HCT116 (cell line): ENCODE measurements around the gene MXRA8. TPM values are rescaled to one million over a fixed set of nuclear protein-coding genes. Genes with fewer than 3 reads are reported as not detected.

ENCODE experiments used
- ATAC-seq: fragments of 200-7000 bp; cut with Tn5 transposase; 2 replicates; pipeline ENCODE4 v1.9.1; 2020; ENCODE audit warnings: mild to moderate bottlenecking, moderate library complexity
- BruUV-seq: library from RNA; stranded (reverse); fragments of 400-500 nt; replicated peaks from 2 replicates; lab custom pipeline; 2021; lab: Mats Ljungman, UMichigan
- CTCF ChIA-PET: fragments of 300-600 bp; sonication (Branson Sonifier 250); formaldehyde crosslinking; loops from one replicate; lab custom pipeline; 2021; ENCODE audit warnings: antibody characterized with exemption; lab: Charles Lee
- POLR2A ChIA-PET: fragments of 300-600, 350-600 bp; sonication (Branson Sonifier 250); formaldehyde crosslinking; loops from one replicate; lab custom pipeline; 2021; ENCODE audit warnings: antibody characterized with exemption; lab: Charles Lee
- RAD21 ChIA-PET, 2 experiments: fragments of 300-600 bp; sonication (Branson Sonifier 250); formaldehyde crosslinking; loops; one replicate each; lab custom pipeline; 2023; ENCODE audit warnings: low total read pairs in 2 of 2; ENCODE audit not compliant: uncharacterized antibody in 2 of 2, unreplicated experiment in 2 of 2, low non-redundant PET in 1 of 2; lab: Charles Lee
- DNase-seq: peaks from one replicate; pipeline ENCODE4 v3.0.0-alpha.2; 2010; ENCODE audit warnings: low read depth, low spot score
- H2AFZ ChIP-seq: fragments of 200-600 bp; shearing (Covaris generic), sonication (generic); 2 replicates; pipeline ENCODE4 v1.6.1; 2017; ENCODE audit warnings: low read depth, mixed run types, mixed read lengths, antibody characterized with exemption, low read length; ENCODE audit not compliant: poor library complexity, severe bottlenecking
- H3K27ac ChIP-seq: 2 replicates; pipeline ENCODE4 v1.5.1; 2012; ENCODE audit warnings: low read depth, low read length
- H3K27me3 ChIP-seq: fragments of 200-600 bp; sonication (generic); 2 replicates; pipeline ENCODE4 v1.6.1; 2016; ENCODE audit warnings: mixed run types, low read length, mixed read lengths; ENCODE audit not compliant: insufficient read depth
- H3K36me3 ChIP-seq, 2 experiments: fragments of 200-500 bp in 1 of 2; fragments of 200-600 bp in 1 of 2; sonication (Bioruptor generic) in 1 of 2; sonication (generic) in 1 of 2; 2 replicates each; pipeline versions ENCODE4 v1.5.1 to v1.6.1; 2014 to 2016; ENCODE audit warnings: low read length in 2 of 2, inconsistent platforms in 1 of 2, mixed read lengths in 1 of 2, mixed run types in 1 of 2; ENCODE audit not compliant: insufficient read depth in 2 of 2, control insufficient read depth in 1 of 2
- H3K4me1 ChIP-seq, 2 experiments: fragments of 200-600 bp in 1 of 2; sonication (generic) in 1 of 2; 2 replicates each; pipeline versions ENCODE4 v1.5.1 to v1.6.1; 2012 to 2017; ENCODE audit warnings: low read length in 2 of 2, inconsistent platforms in 1 of 2, mild to moderate bottlenecking in 1 of 2, mixed read lengths in 1 of 2, mixed run types in 1 of 2, moderate library complexity in 1 of 2; ENCODE audit not compliant: insufficient read depth in 2 of 2, control insufficient read depth in 1 of 2
- H3K4me2 ChIP-seq: fragments of 200-600 bp; sonication (generic); 2 replicates; pipeline ENCODE4 v1.6.1; 2017; ENCODE audit warnings: mixed run types, low read length, mixed read lengths
- H3K4me3 ChIP-seq, 2 experiments: fragments of 200-600 bp in 1 of 2; sonication (generic) in 1 of 2; replicated peaks in 1 of 2; 2 replicates each; pipeline ENCODE4 v1.5.1; 2011 to 2016; ENCODE audit warnings: low read length in 2 of 2, control low read depth in 1 of 2, low read depth in 1 of 2, mild to moderate bottlenecking in 1 of 2, mixed read lengths in 1 of 2, mixed run types in 1 of 2
- H3K79me2 ChIP-seq: fragments of 200-600 bp; sonication (generic); 2 replicates; pipeline ENCODE4 v1.6.1; 2017; ENCODE audit warnings: mild to moderate bottlenecking, mixed run types, low read length, moderate library complexity, mixed read lengths; ENCODE audit not compliant: insufficient read depth
- H3K9ac ChIP-seq: fragments of 200-600 bp; sonication (generic); 2 replicates; pipeline ENCODE4 v1.6.1; 2016; ENCODE audit warnings: low read length, mixed read lengths
- H3K9me2 ChIP-seq: fragments of 200-600 bp; sonication (generic), shearing (Covaris generic); 2 replicates; pipeline ENCODE4 v1.6.1; 2017; ENCODE audit warnings: mixed run types, mild to moderate bottlenecking, moderate library complexity; ENCODE audit not compliant: insufficient read depth
- H3K9me3 ChIP-seq, 2 experiments: fragments of 200-500 bp in 1 of 2; fragments of 200-600 bp in 1 of 2; sonication (Bioruptor generic) in 1 of 2; sonication (generic) in 1 of 2; 2 replicates each; pipeline ENCODE4 v1.6.1; 2014 to 2017; ENCODE audit warnings: low read length in 2 of 2, mixed read lengths in 2 of 2, inconsistent platforms in 1 of 2, low read depth in 1 of 2, mild to moderate bottlenecking in 1 of 2, mixed run types in 1 of 2, moderate library complexity in 1 of 2; ENCODE audit not compliant: control insufficient read depth in 1 of 2, insufficient read depth in 1 of 2
- H4K20me1 ChIP-seq: fragments of 200-600 bp; sonication (generic), shearing (Covaris generic); 2 replicates; pipeline ENCODE4 v1.6.1; 2017; ENCODE audit warnings: mixed run types, mild to moderate bottlenecking, moderate library complexity; ENCODE audit not compliant: insufficient read depth
- CBX3 ChIP-seq: IDR thresholded peaks from 2 replicates; pipeline ENCODE4 v1.6.1; 2012; ENCODE audit warnings: low read depth
- CEBPB ChIP-seq: IDR thresholded peaks from 2 replicates; pipeline ENCODE4 v1.6.1; 2012; ENCODE audit warnings: low read depth
- ELF1 ChIP-seq: IDR thresholded peaks from 2 replicates; pipeline ENCODE4 v1.6.1; 2012; ENCODE audit warnings: low read depth, borderline replicate concordance
- JUND ChIP-seq: IDR thresholded peaks from 2 replicates; pipeline ENCODE4 v1.6.1; 2012
- POLR2AphosphoS5 ChIP-seq: IDR thresholded peaks from 2 replicates; pipeline ENCODE4 v1.6.1; 2011; ENCODE audit warnings: mild to moderate bottlenecking, low read depth, low read length, moderate library complexity
- REST ChIP-seq: IDR thresholded peaks from 2 replicates; pipeline ENCODE4 v1.6.1; 2012; ENCODE audit warnings: low read depth
- SIN3A ChIP-seq: IDR thresholded peaks from 2 replicates; pipeline ENCODE4 v1.6.1; 2012; ENCODE audit warnings: low read depth
- SP1 ChIP-seq: IDR thresholded peaks from 2 replicates; pipeline ENCODE4 v1.6.1; 2012; ENCODE audit warnings: low read depth
- SRF ChIP-seq: IDR thresholded peaks from 2 replicates; pipeline ENCODE4 v1.6.1; 2012; ENCODE audit warnings: low read depth
- YY1 ChIP-seq: IDR thresholded peaks from 2 replicates; pipeline ENCODE4 v1.6.1; 2011; ENCODE audit warnings: low read length, low read depth, moderate library complexity, mild to moderate bottlenecking; ENCODE audit not compliant: insufficient replicate concordance; ENCODE audit errors: extremely low read depth
- ZFX ChIP-seq: fragments of 450-650 bp; IDR thresholded peaks from 2 replicates; pipeline ENCODE4 v1.6.1; 2017
- intact Hi-C: fragments of 100-400 bp; cut with micrococcal nuclease; formaldehyde crosslinking; loops from 2 replicates; pipeline ENCODE4 v1.10.0; 2022
- total RNA-seq: library from RNA; stranded (reverse); gene quantifications from one replicate; pipeline ENCODE4 v1.2.1, GENCODE V29; 2021; ENCODE audit not compliant: unreplicated experiment

Gene MXRA8
- total RNA-seq, 1 experiment from 2014 or later, result 0.74 TPM

DNA sequence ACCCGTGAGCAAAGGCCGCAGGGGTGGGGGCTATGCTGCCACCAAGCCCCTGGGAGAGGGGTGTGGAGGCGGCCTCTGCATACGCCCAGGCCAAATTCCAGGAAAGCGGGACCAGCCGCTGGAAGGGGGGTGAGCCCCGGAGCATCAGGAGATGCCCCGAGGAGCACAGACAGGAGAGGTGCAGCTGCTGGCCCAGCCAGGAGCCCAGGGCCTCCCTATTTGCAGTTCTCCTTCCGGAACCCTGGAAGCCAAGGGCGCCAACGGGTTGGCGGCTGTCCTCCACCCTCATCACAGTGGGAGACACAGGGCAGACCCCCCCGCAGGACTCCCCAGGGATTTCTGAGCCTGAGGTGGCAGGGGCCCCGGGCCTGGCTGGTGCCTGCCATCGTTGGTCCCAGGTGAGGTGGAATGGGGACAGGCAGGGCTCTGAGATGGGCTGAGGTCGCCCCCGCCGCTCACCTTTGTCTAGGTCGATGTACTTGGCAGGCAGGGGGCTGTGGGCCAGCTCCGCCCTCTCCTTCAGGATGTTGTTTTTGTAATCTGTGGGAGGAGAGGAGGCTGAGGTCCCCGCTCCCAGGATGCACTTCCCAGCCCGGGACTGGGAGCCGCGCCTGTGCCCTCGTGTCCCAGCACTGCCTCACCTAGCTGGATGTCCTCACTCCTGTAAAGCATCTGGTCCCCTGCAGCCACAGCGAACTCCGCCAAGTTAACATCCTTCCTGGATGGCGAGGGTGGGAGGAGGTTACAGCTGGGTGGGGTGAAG, 4.8 kb downstream of the MXRA8 start:
- Histone ChIP-seq H3K9me2 (no peaks in the 10 kb centered on the region), H3K9me3 (no peaks in the 10 kb centered on the region), H3K27me3 (no peaks in the 10 kb centered on the region), H3K79me2 (peaks cover 3% of the 10 kb centered on the region; the same call in 1 of the 2 replicates), H2AFZ (no peak overlapping the region), H3K9ac (0 out of 2 replicates have a peak overlapping the region, but pooled peaks have one; percentile 12), H4K20me1 (no peaks in the 10 kb centered on the region), H3K4me1 (peaks cover 10 to 43% of the 10 kb centered on the region in 2 experiments), H3K36me3 (no peaks in the 10 kb centered on the region), H3K27ac (no peak overlapping the region; the same call in 1 of the 2 replicates), H3K4me2 (peak overlapping the region; percentile 40), H3K4me3 (no peak overlapping the region)
- ChIA-PET POLR2A (no interaction called here), CTCF (no interaction called here), RAD21 (no interaction called here)
- ATAC-seq, result peak; percentile 24
- intact Hi-C loops, result no loop called here
- DNase-seq, result no peak
- no peak for TF ChIP-seq SP1
- TF ChIP-seq SRF, result no peak
- no peak for TF ChIP-seq JUND
- TF ChIP-seq CBX3, result no peak
- TF ChIP-seq ELF1, result no peak
- TF ChIP-seq YY1, result no peak
- no peak for TF ChIP-seq CEBPB
- no peak for TF ChIP-seq SIN3A
- TF ChIP-seq ZFX, result no peak; the same call in 1 of the 2 replicates
- no peak for TF ChIP-seq POLR2AphosphoS5
- TF ChIP-seq REST, result no peak
- BruUV-seq, result no TSS peak
